BE2C (cell line): ENCODE measurements around the gene FAM228B. TPM values are rescaled to one million over a fixed set of nuclear protein-coding genes. Genes with fewer than 3 reads are reported as not detected.

Experiments used
- DNase-seq: peaks from one replicate; pipeline ENCODE4 v3.0.0-alpha.2; 2020
- H3K27me3 ChIP-seq: fragments of 250-450 bp; sonication (Bioruptor Pico); 2 replicates; pipeline ENCODE4 v1.5.1; 2020; ENCODE audit warnings: mild to moderate bottlenecking
- H3K36me3 ChIP-seq: fragments of 250-450 bp; sonication (Bioruptor Pico); 2 replicates; pipeline ENCODE4 v1.5.1; 2020; ENCODE audit warnings: mild to moderate bottlenecking
- H3K4me1 ChIP-seq: fragments of 250-450 bp; sonication (Bioruptor Pico); 2 replicates; pipeline ENCODE4 v1.5.1; 2020
- H3K4me3 ChIP-seq: 2 replicates; pipeline ENCODE4 v1.5.1; 2011; ENCODE audit warnings: low read depth, low read length
- H3K9me3 ChIP-seq: fragments of 250-450 bp; sonication (Bioruptor Pico); 2 replicates; pipeline ENCODE4 v1.5.1; 2020
- CTCF ChIP-seq: IDR thresholded peaks from 2 replicates; pipeline ENCODE4 v1.5.1; 2012; ENCODE audit warnings: mild to moderate bottlenecking, low read depth, low read length
- polyA plus RNA-seq: library from polyadenylated mRNA; unstranded; fragments of >200 nt; gene quantifications from one replicate; pipeline ENCODE4 v1.2.1, GENCODE V29; 2012; ENCODE audit warnings: low read depth, missing spikeins; ENCODE audit not compliant: insufficient read length, insufficient read depth

FAM228B gene
- 5.8 TPM for polyA plus RNA-seq

GRCh38 chr2:24123195-24123921 is at the start of gene FAM228B, which contains the start of gene PFN4:
TSS of gene FAM228B (plus strand) at chr2:24123469. CDS start at chr2:24124362, 893 bp downstream.
TSS of gene PFN4 (minus strand) at chr2:24123334. CDS start at chr2:24122535, 799 bp downstream.
- Histone ChIP-seq H3K4me1 (peaks cover 12% of the 10 kb centered on the region), H3K4me3 (peak within 1 kb of the TSS; percentile 61), H3K36me3 (no peaks in the 10 kb centered on the region), H3K9me3 (no peaks in the 10 kb centered on the region; the same call in 1 of the 2 replicates), H3K27me3 (peaks cover 6% of the 10 kb centered on the region; the same call in 1 of the 2 replicates)
- no peak for TF ChIP-seq CTCF
- DNase-seq, result peak; percentile 66

GRCh38 chr2:24073816-24074215 is 49.5 kb upstream of the FAM228B start:
- TF ChIP-seq CTCF, result no peak
- DNase-seq, result no peak
- Histone ChIP-seq H3K27me3 (no peaks in the 10 kb centered on the region), H3K4me1 (no peaks in the 10 kb centered on the region), H3K9me3 (no peaks in the 10 kb centered on the region), H3K36me3 (peaks cover 17% of the 10 kb centered on the region), H3K4me3 (no peak overlapping the region)

GRCh38 chr2:24075259-24075658 is 48.0 kb upstream of the FAM228B start:
- TF ChIP-seq CTCF, result no peak
- Histone ChIP-seq H3K27me3 (no peaks in the 10 kb centered on the region), H3K4me1 (no peaks in the 10 kb centered on the region), H3K9me3 (no peaks in the 10 kb centered on the region), H3K4me3 (peak overlapping the region; percentile 100), H3K36me3 (peaks cover 14% of the 10 kb centered on the region)
- no peak for DNase-seq

GRCh38 chr2:24075915-24076848 is 47.1 kb upstream of the FAM228B start, which contains the start of gene SF3B6:
TSS of gene SF3B6 (minus strand) at chr2:24076326. CDS start at chr2:24076229, 97 bp downstream.
- H3K27me3 ChIP-seq, result no peaks in the 10 kb centered on the region
- H3K9me3 ChIP-seq, result no peaks in the 10 kb centered on the region
- peak; percentile 98 for DNase-seq
- peak within 1 kb of the TSS; percentile 100 for H3K4me3 ChIP-seq
- peaks cover 14% of the 10 kb centered on the region for H3K36me3 ChIP-seq
- TF ChIP-seq CTCF, result no peak
- H3K4me1 ChIP-seq, result no peaks in the 10 kb centered on the region

- Histone ChIP-seq H3K4me1 (no peaks in the 10 kb centered on the region), H3K36me3 (peaks cover 14% of the 10 kb centered on the region), H3K27me3 (no peaks in the 10 kb centered on the region), H3K9me3 (no peaks in the 10 kb centered on the region), H3K4me3 (peak overlapping the region; percentile 100)
- no peak for TF ChIP-seq CTCF
- DNase-seq, result no peak
These were observed 46.3 kb upstream of the FAM228B start for GRCh38 chr2:24076849-24077534.
